Cardiac muscle cell (in vitro differentiated cells and primary cell): Measurements from ENCODE around the gene MAPK8. TPM values are rescaled to one million over a fixed set of nuclear protein-coding genes. Genes with fewer than 3 reads are reported as not detected.

ENCODE experiments used
- DNase-seq, 2 donors: peaks; one replicate each; pipeline versions ENCODE4 v3.0.0 to v3.0.0-alpha.2; 2010 to 2017; ENCODE audit warnings: low read depth in 1 of 2, low spot score in 1 of 2
- H3K27ac ChIP-seq: fragments of 200-600 bp; sonication (generic); 2 replicates; pipeline ENCODE4 v1.5.1; 2016
- H3K27me3 ChIP-seq: fragments of 200-600 bp; sonication (generic); 2 replicates; pipeline ENCODE4 v1.6.0; 2016; ENCODE audit warnings: control low read depth
- H3K36me3 ChIP-seq: fragments of 200-600 bp; sonication (generic); 2 replicates; pipeline ENCODE4 v1.5.1; 2016; ENCODE audit warnings: control low read depth
- H3K4me1 ChIP-seq: fragments of 200-600 bp; sonication (generic); 2 replicates; pipeline ENCODE4 v1.8.1; 2017; ENCODE audit warnings: low read depth, mild to moderate bottlenecking, mixed run types
- H3K4me3 ChIP-seq: fragments of 200-600 bp; sonication (generic); 2 replicates; pipeline ENCODE4 v1.5.1; 2016; ENCODE audit warnings: mild to moderate bottlenecking
- H3K9me3 ChIP-seq: fragments of 200-600 bp; sonication (generic); 2 replicates; pipeline ENCODE4 v1.5.1; 2017; ENCODE audit warnings: low read depth, mild to moderate bottlenecking, control low read depth
- polyA plus RNA-seq: library from polyadenylated mRNA; unstranded; fragments of >200 nt; fragmentation: Nextera tagmentation; extraction: Ambion mirVana; gene quantifications from 2 replicates; pipeline ENCODE4 v1.2.1, GENCODE V29; 2016
- total RNA-seq: library from RNA; depleted of rRNA; stranded (reverse); fragments of >200 nt; gene quantifications from 2 replicates; pipeline ENCODE4 v1.2.3, GENCODE V29; 2016
- TF ChIP-seq, protein P1 (sequence below): IDR thresholded peaks from 2 replicates; pipeline ENCODE4 v1.5.1; 2012; ENCODE audit warnings: low read depth, mild to moderate bottlenecking, low read length

Gene MAPK8
- total and polyA plus RNA-seq, 2 experiments from 2014 or later = 15.4 to 40.8 TPM

DNA sequence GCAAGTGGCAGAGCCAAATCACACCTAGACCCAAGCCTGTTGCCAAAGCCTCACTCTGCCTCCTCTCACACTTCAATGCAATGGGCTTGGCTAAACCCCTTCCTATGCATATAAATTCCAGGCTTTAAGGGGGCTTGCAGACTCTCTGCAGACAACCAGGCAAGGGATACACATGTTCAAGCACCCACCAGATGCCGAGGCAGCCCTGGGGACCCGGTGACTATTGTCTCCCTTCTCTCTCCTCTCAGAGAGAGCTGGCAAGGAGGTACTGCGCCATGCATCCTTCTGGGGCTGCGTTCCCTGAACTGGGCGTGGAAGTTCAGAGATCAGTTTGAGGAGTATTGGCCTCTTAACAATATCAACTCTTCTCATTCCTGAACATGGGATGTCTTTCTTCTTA lies 167.2 kb downstream of the MAPK8 start:
- Histone ChIP-seq H3K27me3 (no peaks in the 10 kb centered on the region), H3K4me3 (no peak overlapping the region)
- no peak for DNase-seq

DNA sequence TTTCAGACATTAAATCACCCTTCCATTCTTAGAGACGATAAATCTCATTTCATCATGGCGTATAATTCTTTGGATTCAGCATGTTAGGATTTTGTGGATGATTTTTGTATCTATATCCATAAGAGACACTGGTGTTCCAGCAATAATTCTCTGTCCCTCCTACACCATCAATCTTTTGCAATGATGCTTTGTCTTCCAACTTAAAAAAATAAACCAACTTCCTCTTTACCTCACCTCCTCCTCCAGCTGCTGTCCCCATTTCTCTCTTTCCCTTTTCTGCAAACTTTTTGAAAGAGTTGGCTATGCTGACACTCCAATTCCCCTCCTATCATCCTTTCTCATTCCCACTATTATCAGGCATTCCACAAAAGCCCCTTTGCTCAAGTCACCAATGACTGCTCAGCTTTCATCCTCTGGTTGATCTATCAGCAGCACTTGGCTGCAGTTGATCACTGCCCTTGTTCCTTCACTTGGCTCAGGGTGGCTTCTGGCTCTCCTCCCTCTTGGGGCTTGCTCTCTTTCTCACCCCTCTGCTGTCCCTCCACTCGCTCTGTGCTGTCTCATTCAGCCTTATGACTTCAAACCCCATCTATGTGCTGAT lies 168.4 kb downstream of the MAPK8 start:
- Histone ChIP-seq H3K4me1 (peaks cover 19% of the 10 kb centered on the region), H3K36me3 (no peaks in the 10 kb centered on the region), H3K27ac (no peak overlapping the region), H3K9me3 (no peaks in the 10 kb centered on the region), H3K4me3 (no peak overlapping the region), H3K27me3 (no peaks in the 10 kb centered on the region)
- no peak for DNase-seq
- TF ChIP-seq, protein P1, sequence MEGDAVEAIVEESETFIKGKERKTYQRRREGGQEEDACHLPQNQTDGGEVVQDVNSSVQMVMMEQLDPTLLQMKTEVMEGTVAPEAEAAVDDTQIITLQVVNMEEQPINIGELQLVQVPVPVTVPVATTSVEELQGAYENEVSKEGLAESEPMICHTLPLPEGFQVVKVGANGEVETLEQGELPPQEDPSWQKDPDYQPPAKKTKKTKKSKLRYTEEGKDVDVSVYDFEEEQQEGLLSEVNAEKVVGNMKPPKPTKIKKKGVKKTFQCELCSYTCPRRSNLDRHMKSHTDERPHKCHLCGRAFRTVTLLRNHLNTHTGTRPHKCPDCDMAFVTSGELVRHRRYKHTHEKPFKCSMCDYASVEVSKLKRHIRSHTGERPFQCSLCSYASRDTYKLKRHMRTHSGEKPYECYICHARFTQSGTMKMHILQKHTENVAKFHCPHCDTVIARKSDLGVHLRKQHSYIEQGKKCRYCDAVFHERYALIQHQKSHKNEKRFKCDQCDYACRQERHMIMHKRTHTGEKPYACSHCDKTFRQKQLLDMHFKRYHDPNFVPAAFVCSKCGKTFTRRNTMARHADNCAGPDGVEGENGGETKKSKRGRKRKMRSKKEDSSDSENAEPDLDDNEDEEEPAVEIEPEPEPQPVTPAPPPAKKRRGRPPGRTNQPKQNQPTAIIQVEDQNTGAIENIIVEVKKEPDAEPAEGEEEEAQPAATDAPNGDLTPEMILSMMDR = no peak

More for the DNA sequence above, 167.2 kb downstream of the MAPK8 start:
- Histone ChIP-seq H3K36me3 (no peaks in the 10 kb centered on the region), H3K9me3 (no peaks in the 10 kb centered on the region), H3K4me1 (peaks cover 24% of the 10 kb centered on the region), H3K27ac (no peak overlapping the region)
- TF ChIP-seq, protein P1 = no peak

DNA sequence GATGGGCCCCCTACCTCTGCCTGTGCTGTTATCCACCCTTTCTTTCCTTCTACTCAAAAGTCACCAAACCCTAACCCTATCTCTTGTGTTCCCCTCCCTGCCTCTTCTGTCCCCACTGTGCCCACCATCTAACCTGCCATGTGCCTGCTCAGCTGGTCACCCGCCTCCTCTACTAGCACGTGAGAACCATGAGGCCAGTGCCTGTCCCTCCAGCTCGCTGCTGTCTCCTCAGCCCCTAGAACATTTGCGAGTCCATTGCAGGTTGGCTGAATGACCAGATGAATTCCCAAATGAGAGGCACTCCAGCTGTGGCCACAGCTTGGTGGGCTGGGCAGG lies 169.4 kb downstream of the MAPK8 start:
- H3K27me3 ChIP-seq = no peaks in the 10 kb centered on the region
- DNase-seq = no peak
- H3K9me3 ChIP-seq = no peaks in the 10 kb centered on the region
- no peaks in the 10 kb centered on the region for H3K36me3 ChIP-seq
- H3K4me1 ChIP-seq = peaks cover 9% of the 10 kb centered on the region
- H3K27ac ChIP-seq = no peak overlapping the region
- TF ChIP-seq, protein P1 = no peak
- no peak overlapping the region for H3K4me3 ChIP-seq

DNA sequence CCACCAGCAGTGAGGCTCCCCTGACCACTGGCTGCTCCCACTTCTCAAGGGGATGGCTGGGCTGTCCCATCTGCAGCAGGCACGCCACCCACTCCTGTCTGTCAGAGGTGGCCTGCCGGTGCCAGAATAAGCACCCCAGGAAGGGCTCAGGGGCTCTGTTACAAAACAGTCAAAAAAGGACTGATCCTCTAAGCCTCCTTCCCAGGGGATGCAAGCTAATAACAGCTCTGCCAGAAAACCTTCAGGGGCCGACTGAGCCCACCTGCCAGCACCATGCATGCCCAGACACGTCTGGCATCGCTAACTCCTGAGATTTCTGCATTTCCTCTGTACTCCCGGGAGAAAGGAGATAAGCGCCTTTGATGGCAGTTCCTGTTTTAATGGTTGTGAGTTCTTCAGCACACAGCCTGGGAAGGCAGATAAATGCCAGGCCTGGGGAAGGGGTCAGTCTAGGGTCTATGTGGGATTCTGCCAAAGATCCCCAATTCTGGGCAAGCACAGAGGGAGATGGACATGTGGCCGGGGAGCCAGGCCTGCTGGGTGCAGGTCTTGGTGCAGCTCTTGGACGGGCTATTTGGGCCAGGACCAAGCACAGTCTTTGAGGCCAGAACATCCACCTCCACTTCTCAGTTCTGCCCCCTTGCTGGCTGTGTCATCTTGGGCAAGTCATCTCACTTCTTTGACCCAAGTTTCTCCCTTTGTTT lies 170.0 kb downstream of the MAPK8 start:
- peak in 1 of 2 donors; percentile 43 for DNase-seq
- TF ChIP-seq, protein P1 = no peak
- no peaks in the 10 kb centered on the region for H3K36me3 ChIP-seq
- H3K9me3 ChIP-seq = no peaks in the 10 kb centered on the region
- no peak overlapping the region for H3K4me3 ChIP-seq
- H3K27me3 ChIP-seq = no peaks in the 10 kb centered on the region
- peaks cover 12% of the 10 kb centered on the region for H3K4me1 ChIP-seq
- no peak overlapping the region for H3K27ac ChIP-seq

DNA sequence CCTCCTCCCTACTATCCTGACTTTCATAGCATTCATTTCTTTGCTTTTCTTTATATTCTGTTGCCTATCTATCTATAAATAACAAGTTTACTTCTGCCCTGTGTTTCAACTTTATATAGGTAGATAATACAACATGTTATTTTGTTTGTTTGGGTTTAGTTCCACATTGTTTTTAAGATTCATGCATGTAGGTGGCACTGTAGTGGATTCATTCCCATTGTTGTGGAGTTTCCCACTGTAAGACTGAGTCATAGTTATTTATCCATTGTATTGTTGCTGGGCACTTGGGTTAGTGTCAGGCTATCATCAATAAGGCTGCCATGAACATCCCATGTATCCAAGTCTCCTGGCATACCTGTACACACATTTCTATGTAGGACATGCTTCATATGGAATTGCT lies 170.7 kb downstream of the MAPK8 start:
- Histone ChIP-seq H3K27ac (no peak overlapping the region), H3K27me3 (no peaks in the 10 kb centered on the region), H3K36me3 (no peaks in the 10 kb centered on the region), H3K4me1 (peaks cover 12% of the 10 kb centered on the region), H3K9me3 (no peaks in the 10 kb centered on the region), H3K4me3 (no peak overlapping the region)
- TF ChIP-seq, protein P1 = no peak
- no peak for DNase-seq
